ENCODE data around the gene XRCC5. TPM values are rescaled to one million over a fixed set of nuclear protein-coding genes. Genes with fewer than 3 reads are reported as not detected.
"Not testable (repeated sequence)": the region's sequence is repeated elsewhere in the genome, so short reads cannot be mapped to it uniquely, and the experiment has no call there.

Gene XRCC5
- total and polyA plus RNA-seq, 2 of the 8 experiments (the other 6 are each of a cell fraction or from before 2014, with no cell fraction given): 308 to 644 TPM

- H3K27me3 ChIP-seq (replicated peaks in 1 of 4; ENCODE audit: control insufficient read depth in 3 of 4, extremely low read depth in 1 of 4, insufficient read depth in 3 of 4, low read length in 3 of 4); H4K20me1 ChIP-seq (replicated peaks in 1 of 2; ENCODE audit: control insufficient read depth in 1 of 2, insufficient read depth in 2 of 2, low read length in 2 of 2); H2BK120ac ChIP-seq (replicated peaks; ENCODE audit: low read depth, low read length); H2AK5ac ChIP-seq (ENCODE audit: low read depth, low read length); H3K56ac ChIP-seq (replicated peaks; ENCODE audit: insufficient read length, low read depth, low read length); H3K27ac ChIP-seq (ENCODE audit: low read depth, low read length); H4K8ac ChIP-seq (ENCODE audit: extremely low read depth, insufficient read depth, low read length); H3K14ac ChIP-seq (ENCODE audit: insufficient read length); H3K18ac ChIP-seq (ENCODE audit: extremely low read depth, low read length); H3K9ac ChIP-seq (replicated peaks in 1 of 4; ENCODE audit: extremely low read depth in 1 of 4, low read depth in 3 of 4, low read length in 3 of 4); H2AFZ ChIP-seq (ENCODE audit: low read length); H4K91ac ChIP-seq (replicated peaks; ENCODE audit: insufficient read length, low read length); H3K36me3 ChIP-seq (ENCODE audit: control insufficient read depth in 2 of 4, insufficient read depth in 4 of 4, low read length in 3 of 4); H4K5ac ChIP-seq (ENCODE audit: insufficient read length, low read depth, low read length); CTCF ChIA-PET (ENCODE audit: partially characterized antibody); H2BK5ac ChIP-seq (ENCODE audit: low read depth, low read length); H2BK12ac ChIP-seq (ENCODE audit: low read depth, low read length); H2BK15ac ChIP-seq (ENCODE audit: low read length); H3K4me2 ChIP-seq (ENCODE audit: insufficient read depth in 1 of 2, low read depth in 2 of 2, low read length in 2 of 2); H3K79me1 ChIP-seq (ENCODE audit: low read depth, low read length); FAIRE-seq; DNase-seq (ENCODE audit: low read depth in 1 of 2, low spot score in 2 of 2); H3K23me2 ChIP-seq (ENCODE audit: low read depth, low read length); H2BK20ac ChIP-seq (ENCODE audit: low read length); H3K9me3 ChIP-seq (ENCODE audit: insufficient read depth in 2 of 2, low read depth in 1 of 2, low read length in 1 of 2); H3K4ac ChIP-seq (replicated peaks; ENCODE audit: insufficient read length, low read depth, low read length); H3K23ac ChIP-seq (ENCODE audit: insufficient read length): not testable (repeated sequence)
- POLR2A ChIA-PET (ENCODE audit: partially characterized antibody): interaction anchor here (5.6 kb wide), 1 partner anchor 31 kb away, joined by 73 read pairs; the partner anchor contains the start of gene XRCC5
- Histone ChIP-seq H3K4me1 (replicated peaks in 1 of 4; ENCODE audit: control insufficient read depth in 3 of 4, insufficient read depth in 4 of 4, low read length in 3 of 4) (peaks cover 3 to 15% (median 14%) of the 10 kb centered on the region in 4 experiments; a peak in 5 of 7 replicates), H3K79me2 (ENCODE audit: control insufficient read depth in 1 of 2, insufficient read depth in 2 of 2, low read length in 2 of 2) (peaks cover 0 to 16% of the 10 kb centered on the region in 2 experiments; a peak in 1 of 4 replicates), H3K4me3 (ENCODE audit: extremely low read depth in 1 of 4, insufficient read depth in 2 of 4, low read depth in 3 of 4, low read length in 4 of 4) (peak overlapping the region in 1 of 4 experiments; percentile 92; a peak in 1 of 8 replicates)
- 94% methylated on average over 10 of the region's 10 CpGs; no CpG with 5 or more reads in 1 of the 2 experiments for WGBS, 2 experiments (ENCODE audit: extremely low coverage in 1 of 2, insufficient coverage in 1 of 2, insufficient read length in 1 of 2, insufficient replicate concordance in 2 of 2, low coverage in 1 of 2, low lambda C conversion rate in 2 of 2, missing lambda C conversion rate in 1 of 2)
Observed at GRCh38 chr2:216080048-216080447, 29.1 kb upstream of the XRCC5 start.

Data from H1 (cell line).